ENCODE measurements around the gene FOXE1. TPM values are rescaled to one million over a fixed set of nuclear protein-coding genes. Genes with fewer than 3 reads are reported as not detected.

Gene FOXE1
- total RNA-seq (2014; rRNA removed; shearing (Covaris generic)) = not detected in 2 replicates

GRCh38 chr9:97853056-97853843 is at the start of gene FOXE1:
Gene FOXE1, plus strand, starts transcription at chr9:97853226. Its CDS starts 689 bp downstream, at chr9:97853915.
- DNase-seq = no peak
- H3K27ac ChIP-seq = no peak within 1 kb of the TSS
- no peaks in the 10 kb centered on the region for H3K36me3 ChIP-seq
- H3K4me1 ChIP-seq = no peaks in the 10 kb centered on the region
- 0 out of 2 replicates have a peak, but pooled peaks cover 3% of the 10 kb centered on the region for H3K9me3 ChIP-seq (replicated peaks)
- no peaks in the 10 kb centered on the region for H3K27me3 ChIP-seq
- no peak within 1 kb of the TSS for H3K4me3 ChIP-seq

GRCh38 chr9:97804059-97804365 is 49.0 kb upstream of the FOXE1 start:
- Histone ChIP-seq H3K9me3 (replicated peaks) (no peaks in the 10 kb centered on the region), H3K27me3 (peaks cover 9% of the 10 kb centered on the region; the same call in 1 of the 2 replicates), H3K27ac (no peak overlapping the region), H3K4me3 (peak overlapping the region; percentile 56; the same call in 1 of the 2 replicates), H3K4me1 (no peaks in the 10 kb centered on the region), H3K36me3 (no peaks in the 10 kb centered on the region)
- DNase-seq = no peak

GRCh38 chr9:97806721-97807120 is 46.3 kb upstream of the FOXE1 start:
- DNase-seq = no peak

GRCh38 chr9:97807681-97808080 is 45.3 kb upstream of the FOXE1 start:
- Histone ChIP-seq H3K27me3 (no peaks in the 10 kb centered on the region), H3K9me3 (replicated peaks) (no peaks in the 10 kb centered on the region), H3K4me3 (no peak overlapping the region), H3K4me1 (no peaks in the 10 kb centered on the region), H3K36me3 (no peaks in the 10 kb centered on the region), H3K27ac (no peak overlapping the region)
- no peak for DNase-seq

More at GRCh38 chr9:97806721-97807120, 46.3 kb upstream of the FOXE1 start:
- no peaks in the 10 kb centered on the region for H3K4me1 ChIP-seq
- no peak overlapping the region for H3K4me3 ChIP-seq
- H3K9me3 ChIP-seq (replicated peaks) = no peaks in the 10 kb centered on the region
- H3K27ac ChIP-seq = no peak overlapping the region
- H3K27me3 ChIP-seq = no peaks in the 10 kb centered on the region
- H3K36me3 ChIP-seq = no peaks in the 10 kb centered on the region

GRCh38 chr9:97808415-97808814 is 44.6 kb upstream of the FOXE1 start:
- Histone ChIP-seq H3K4me3 (no peak overlapping the region), H3K27me3 (no peaks in the 10 kb centered on the region), H3K4me1 (no peaks in the 10 kb centered on the region), H3K9me3 (replicated peaks) (no peaks in the 10 kb centered on the region; the same call in 1 of the 2 replicates), H3K36me3 (no peaks in the 10 kb centered on the region), H3K27ac (no peak overlapping the region)
- DNase-seq = peak in 1 of 2 experiments; percentile 31

GRCh38 chr9:97808972-97809371 is 44.1 kb upstream of the FOXE1 start:
- Histone ChIP-seq H3K4me3 (no peak overlapping the region), H3K27ac (no peak overlapping the region), H3K36me3 (no peaks in the 10 kb centered on the region), H3K27me3 (no peaks in the 10 kb centered on the region), H3K4me1 (no peaks in the 10 kb centered on the region), H3K9me3 (replicated peaks) (no peaks in the 10 kb centered on the region; the same call in 1 of the 2 replicates)
- DNase-seq = no peak

GRCh38 chr9:97809666-97810344 is 43.2 kb upstream of the FOXE1 start:
- DNase-seq = no peak
- no peaks in the 10 kb centered on the region for H3K27me3 ChIP-seq
- no peaks in the 10 kb centered on the region; the same call in 1 of the 2 replicates for H3K9me3 ChIP-seq (replicated peaks)
- no peaks in the 10 kb centered on the region for H3K36me3 ChIP-seq
- no peak overlapping the region for H3K4me3 ChIP-seq
- no peak overlapping the region for H3K27ac ChIP-seq
- H3K4me1 ChIP-seq = no peaks in the 10 kb centered on the region

- Histone ChIP-seq H3K27me3 (no peaks in the 10 kb centered on the region), H3K27ac (no peak overlapping the region), H3K36me3 (no peaks in the 10 kb centered on the region), H3K4me1 (no peaks in the 10 kb centered on the region), H3K4me3 (no peak overlapping the region), H3K9me3 (replicated peaks) (no peaks in the 10 kb centered on the region; the same call in 1 of the 2 replicates)
- no peak for DNase-seq
These were observed 41.3 kb upstream of the FOXE1 start for GRCh38 chr9:97811533-97812246.

GRCh38 chr9:97812247-97812543 is 40.8 kb upstream of the FOXE1 start:
- Histone ChIP-seq H3K4me1 (no peaks in the 10 kb centered on the region), H3K36me3 (no peaks in the 10 kb centered on the region), H3K9me3 (replicated peaks) (no peaks in the 10 kb centered on the region; the same call in 1 of the 2 replicates), H3K27ac (no peak overlapping the region), H3K4me3 (no peak overlapping the region), H3K27me3 (no peaks in the 10 kb centered on the region)
- DNase-seq = no peak

- H3K27me3 ChIP-seq = peaks cover 4% of the 10 kb centered on the region; the same call in 1 of the 2 replicates
- H3K4me1 ChIP-seq = no peaks in the 10 kb centered on the region
- no peaks in the 10 kb centered on the region for H3K36me3 ChIP-seq
- no peak overlapping the region for H3K4me3 ChIP-seq
- no peaks in the 10 kb centered on the region; the same call in 1 of the 2 replicates for H3K9me3 ChIP-seq (replicated peaks)
- DNase-seq = no peak
- no peak overlapping the region for H3K27ac ChIP-seq
These were observed 40.0 kb upstream of the FOXE1 start for GRCh38 chr9:97813072-97813471.

GRCh38 chr9:97819735-97820134 is 33.3 kb upstream of the FOXE1 start:
- Histone ChIP-seq H3K9me3 (replicated peaks) (no peaks in the 10 kb centered on the region), H3K4me1 (no peaks in the 10 kb centered on the region), H3K36me3 (no peaks in the 10 kb centered on the region), H3K27ac (no peak overlapping the region), H3K4me3 (no peak overlapping the region), H3K27me3 (peaks cover 6% of the 10 kb centered on the region)
- no peak for DNase-seq

GRCh38 chr9:97820373-97820772 is 32.7 kb upstream of the FOXE1 start:
- Histone ChIP-seq H3K4me3 (no peak overlapping the region), H3K27me3 (peaks cover 6% of the 10 kb centered on the region), H3K36me3 (no peaks in the 10 kb centered on the region), H3K4me1 (no peaks in the 10 kb centered on the region), H3K27ac (no peak overlapping the region), H3K9me3 (replicated peaks) (no peaks in the 10 kb centered on the region)
- no peak for DNase-seq

- Histone ChIP-seq H3K36me3 (no peaks in the 10 kb centered on the region), H3K4me3 (no peak overlapping the region), H3K27ac (no peak overlapping the region), H3K27me3 (no peaks in the 10 kb centered on the region; the same call in 1 of the 2 replicates), H3K4me1 (no peaks in the 10 kb centered on the region), H3K9me3 (replicated peaks) (no peaks in the 10 kb centered on the region)
- DNase-seq = no peak
These were observed 21.9 kb upstream of the FOXE1 start for GRCh38 chr9:97830884-97831829.

All from SJCRH30 (cell line).